ENCODE results near the gene SLC35F6. TPM values are rescaled to one million over a fixed set of nuclear protein-coding genes. Genes with fewer than 3 reads are reported as not detected.

Gene SLC35F6
- total and polyA plus RNA-seq, 9 donors: 11.1 to 53.5 (median 26.8) TPM

DNA sequence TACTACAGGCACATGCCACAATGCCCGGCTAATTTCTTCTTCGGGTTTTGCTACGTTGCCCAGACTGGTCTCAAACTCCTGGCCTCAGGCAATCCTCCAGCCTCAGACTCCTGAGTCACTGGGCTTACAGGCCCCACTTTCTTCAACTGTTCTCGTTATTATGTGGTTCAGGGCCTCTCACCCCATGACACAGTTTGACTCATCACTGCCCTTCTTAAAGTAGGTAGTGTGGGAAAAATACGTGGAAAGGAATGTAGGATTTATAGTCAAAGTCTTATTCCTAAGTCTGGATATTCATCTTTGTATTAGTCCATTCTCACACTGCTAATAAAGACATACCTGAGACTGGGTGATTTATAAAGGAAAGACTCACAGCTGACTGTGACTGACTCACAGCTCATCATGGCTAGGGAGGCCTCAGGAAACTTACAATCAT is 41.2 kb downstream of the SLC35F6 start:
- DNase-seq: no peak
- H3K27ac ChIP-seq: no peak overlapping the region
- H3K4me3 ChIP-seq: no peak overlapping the region
- no peaks in the 10 kb centered on the region for H3K36me3 ChIP-seq
- no peaks in the 10 kb centered on the region for H3K4me1 ChIP-seq (ENCODE audit: insufficient read depth)
- H3K9me3 ChIP-seq: no peaks in the 10 kb centered on the region
- intact Hi-C loops (cut with DNase I): no loop called here
- WGBS, 3 donors: 62 to 87% (median 71%) methylated on average over 5 of the region's 5 CpGs
- no peak for TF ChIP-seq EP300 (IDR thresholded peaks at IDR 0.05)
- TF ChIP-seq POLR2A (IDR thresholded peaks at IDR 0.05): no peak
- TF ChIP-seq, protein P1, sequence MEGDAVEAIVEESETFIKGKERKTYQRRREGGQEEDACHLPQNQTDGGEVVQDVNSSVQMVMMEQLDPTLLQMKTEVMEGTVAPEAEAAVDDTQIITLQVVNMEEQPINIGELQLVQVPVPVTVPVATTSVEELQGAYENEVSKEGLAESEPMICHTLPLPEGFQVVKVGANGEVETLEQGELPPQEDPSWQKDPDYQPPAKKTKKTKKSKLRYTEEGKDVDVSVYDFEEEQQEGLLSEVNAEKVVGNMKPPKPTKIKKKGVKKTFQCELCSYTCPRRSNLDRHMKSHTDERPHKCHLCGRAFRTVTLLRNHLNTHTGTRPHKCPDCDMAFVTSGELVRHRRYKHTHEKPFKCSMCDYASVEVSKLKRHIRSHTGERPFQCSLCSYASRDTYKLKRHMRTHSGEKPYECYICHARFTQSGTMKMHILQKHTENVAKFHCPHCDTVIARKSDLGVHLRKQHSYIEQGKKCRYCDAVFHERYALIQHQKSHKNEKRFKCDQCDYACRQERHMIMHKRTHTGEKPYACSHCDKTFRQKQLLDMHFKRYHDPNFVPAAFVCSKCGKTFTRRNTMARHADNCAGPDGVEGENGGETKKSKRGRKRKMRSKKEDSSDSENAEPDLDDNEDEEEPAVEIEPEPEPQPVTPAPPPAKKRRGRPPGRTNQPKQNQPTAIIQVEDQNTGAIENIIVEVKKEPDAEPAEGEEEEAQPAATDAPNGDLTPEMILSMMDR (IDR thresholded peaks at IDR 0.05): no peak
- no peaks in the 10 kb centered on the region for H3K27me3 ChIP-seq

DNA sequence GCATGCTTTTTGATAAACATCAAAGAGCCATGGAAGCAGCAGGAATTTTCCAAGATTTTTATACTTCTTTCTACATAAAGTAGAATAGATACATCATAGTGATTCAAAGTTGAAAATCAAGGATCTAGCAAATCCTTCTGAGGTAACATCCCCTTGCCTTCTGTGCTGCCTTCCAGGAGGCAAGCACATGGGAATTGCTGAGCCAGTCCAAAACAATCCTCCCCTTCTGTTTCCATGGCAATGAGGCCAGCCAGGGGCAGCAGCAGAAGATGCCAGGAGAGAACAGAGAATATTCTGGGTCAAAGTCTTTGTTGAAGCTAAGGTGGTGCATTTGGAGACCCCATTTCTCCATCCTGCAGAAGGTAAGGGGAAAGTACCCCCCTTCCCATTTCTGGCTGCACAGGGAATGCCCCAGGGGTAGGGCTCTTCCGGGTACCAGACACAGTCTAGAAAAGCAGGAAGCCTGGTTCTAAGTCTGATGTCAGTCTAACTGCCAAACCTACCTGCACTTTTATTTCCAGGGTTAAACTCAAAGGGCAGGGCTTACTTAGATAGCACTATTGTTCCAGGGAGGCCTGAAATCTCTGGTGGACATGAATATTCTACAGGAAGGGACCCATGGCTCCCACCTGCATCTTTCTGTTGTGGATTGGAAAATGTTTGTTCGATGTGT is 43.8 kb downstream of the SLC35F6 start:
- WGBS, 3 donors: 46 to 64% (median 57%) methylated on average over 2 of the region's 2 CpGs
- no peak overlapping the region for H3K27ac ChIP-seq

DNA sequence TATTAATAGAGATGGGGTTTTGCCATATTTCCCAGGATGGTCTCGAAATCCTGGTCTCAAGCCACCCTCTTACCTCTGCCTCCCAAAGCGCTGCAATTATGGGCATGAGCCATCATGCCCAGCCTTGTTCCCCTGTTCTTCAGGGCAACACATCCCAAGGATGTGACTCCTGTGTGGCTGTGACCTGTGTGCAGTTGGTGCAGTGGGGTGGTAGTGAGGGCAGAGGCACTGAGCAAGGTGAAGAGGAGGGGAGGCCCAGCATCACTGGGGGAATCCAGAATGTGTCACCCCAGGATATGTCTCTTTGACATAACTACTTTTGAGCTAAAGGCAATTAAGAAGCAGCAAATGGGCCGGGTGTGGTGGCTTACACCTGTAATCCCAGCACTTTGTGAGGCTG is 45.1 kb downstream of the SLC35F6 start:
- no peak for DNase-seq
- Histone ChIP-seq H3K27ac (no peak overlapping the region), H3K27me3 (no peaks in the 10 kb centered on the region), H3K36me3 (no peaks in the 10 kb centered on the region), H3K4me3 (no peak overlapping the region), H3K9me3 (no peaks in the 10 kb centered on the region), H3K4me1 (ENCODE audit: insufficient read depth) (no peaks in the 10 kb centered on the region)
- TF ChIP-seq, protein P1 (IDR thresholded peaks at IDR 0.05): no peak
- intact Hi-C loops (cut with DNase I): no loop called here
- WGBS, 3 donors: 89 to 98% (median 96%) methylated on average over 3 of the region's 3 CpGs

More for the DNA sequence above, 43.8 kb downstream of the SLC35F6 start:
- Histone ChIP-seq H3K9me3 (no peaks in the 10 kb centered on the region), H3K4me3 (no peak overlapping the region), H3K36me3 (no peaks in the 10 kb centered on the region), H3K27me3 (no peaks in the 10 kb centered on the region), H3K4me1 (ENCODE audit: insufficient read depth) (no peaks in the 10 kb centered on the region)
- intact Hi-C loops (cut with DNase I): no loop called here
- no peak for TF ChIP-seq EP300 (IDR thresholded peaks at IDR 0.05)
- no peak for TF ChIP-seq POLR2A (IDR thresholded peaks at IDR 0.05)
- TF ChIP-seq, protein P1 (IDR thresholded peaks at IDR 0.05): no peak
- DNase-seq: peak in 4 of 5 donors; percentile 29 to 62 (median 42)

DNA sequence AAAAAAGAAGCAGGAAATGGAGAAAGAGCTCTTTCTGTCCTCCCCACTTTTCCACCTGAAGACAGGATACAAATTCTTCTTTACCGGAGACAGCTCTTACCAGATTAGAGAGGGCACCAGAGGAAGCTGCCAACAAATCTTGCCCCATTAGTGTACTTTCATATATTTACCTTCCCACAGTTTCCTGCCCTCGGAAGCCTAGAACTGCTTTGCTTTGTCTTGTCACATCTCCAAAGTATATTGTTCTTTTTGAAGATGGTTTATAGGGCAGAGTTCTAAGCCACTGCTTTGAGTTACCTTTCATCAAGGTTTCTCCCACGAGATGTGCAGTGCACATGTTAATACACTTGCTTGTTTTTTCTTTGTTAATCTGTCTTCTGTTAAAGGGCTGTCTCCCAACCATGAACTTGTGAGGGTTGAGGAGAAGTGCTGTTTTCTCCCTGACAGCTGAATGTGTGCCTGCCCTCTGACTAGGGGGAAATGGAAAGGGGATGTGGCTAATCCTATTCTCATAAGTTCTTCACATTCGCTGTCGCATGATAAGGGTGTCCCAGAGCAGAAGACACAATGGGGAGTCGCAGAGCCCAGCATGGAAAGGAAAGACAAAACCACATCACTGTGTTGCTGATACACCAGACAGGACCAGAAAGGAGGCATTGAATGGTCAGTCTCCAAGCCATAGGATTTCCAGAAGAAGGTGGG is 45.9 kb downstream of the SLC35F6 start:
- no peak overlapping the region for H3K27ac ChIP-seq
- H3K36me3 ChIP-seq: no peaks in the 10 kb centered on the region
- 59 to 63% (median 61%) methylated on average over 6 of the region's 6 CpGs for WGBS, 3 donors
- H3K4me1 ChIP-seq (ENCODE audit: insufficient read depth): no peaks in the 10 kb centered on the region
- H3K4me3 ChIP-seq: no peak overlapping the region
- no peaks in the 10 kb centered on the region for H3K9me3 ChIP-seq
- TF ChIP-seq POLR2A (IDR thresholded peaks at IDR 0.05) (no peak), EP300 (IDR thresholded peaks at IDR 0.05) (no peak)
- TF ChIP-seq, protein P1 (IDR thresholded peaks at IDR 0.05): no peak
- H3K27me3 ChIP-seq: no peaks in the 10 kb centered on the region
- no peak for DNase-seq
- intact Hi-C loops (cut with DNase I): no loop called here

All from ovary (tissue), 9 donors.